ENCODE results near the gene XRN1.
"Not testable (repeated sequence)": the region's sequence is repeated elsewhere in the genome, so short reads cannot be mapped to it uniquely, and the experiment has no call there.

Gene XRN1

GRCh38 chr3:142436951-142437585 is 10.8 kb downstream of the XRN1 start:
- no peak for DNase-seq

GRCh38 chr3:142434503-142434902 is 13.3 kb downstream of the XRN1 start:
- no peak for DNase-seq

- DNase-seq = no peak
Measured at GRCh38 chr3:142433110-142433509, 14.7 kb downstream of the XRN1 start.

- no peak for DNase-seq
Measured at GRCh38 chr3:142429582-142429981, 18.3 kb downstream of the XRN1 start.

DNA sequence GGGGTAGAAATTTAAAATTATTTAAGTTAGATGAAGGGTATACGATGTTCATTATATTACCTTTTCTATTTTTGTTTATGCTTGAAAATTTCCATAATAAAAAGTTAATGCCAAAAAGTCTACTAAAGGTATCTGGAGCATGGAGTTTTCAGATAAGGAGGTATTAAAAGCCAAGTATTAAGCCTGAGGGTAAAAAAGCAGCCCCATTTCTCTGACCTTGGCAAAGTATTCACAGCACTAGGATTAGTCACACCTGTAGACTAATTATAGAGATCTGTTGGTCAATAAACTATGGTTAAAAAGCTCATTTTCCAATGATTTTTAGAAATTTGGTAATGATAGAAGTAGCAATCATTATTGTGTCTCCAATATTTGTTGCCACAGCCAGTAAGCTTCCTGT is 23.1 kb downstream of the XRN1 start:
- DNase-seq = no peak

DNA sequence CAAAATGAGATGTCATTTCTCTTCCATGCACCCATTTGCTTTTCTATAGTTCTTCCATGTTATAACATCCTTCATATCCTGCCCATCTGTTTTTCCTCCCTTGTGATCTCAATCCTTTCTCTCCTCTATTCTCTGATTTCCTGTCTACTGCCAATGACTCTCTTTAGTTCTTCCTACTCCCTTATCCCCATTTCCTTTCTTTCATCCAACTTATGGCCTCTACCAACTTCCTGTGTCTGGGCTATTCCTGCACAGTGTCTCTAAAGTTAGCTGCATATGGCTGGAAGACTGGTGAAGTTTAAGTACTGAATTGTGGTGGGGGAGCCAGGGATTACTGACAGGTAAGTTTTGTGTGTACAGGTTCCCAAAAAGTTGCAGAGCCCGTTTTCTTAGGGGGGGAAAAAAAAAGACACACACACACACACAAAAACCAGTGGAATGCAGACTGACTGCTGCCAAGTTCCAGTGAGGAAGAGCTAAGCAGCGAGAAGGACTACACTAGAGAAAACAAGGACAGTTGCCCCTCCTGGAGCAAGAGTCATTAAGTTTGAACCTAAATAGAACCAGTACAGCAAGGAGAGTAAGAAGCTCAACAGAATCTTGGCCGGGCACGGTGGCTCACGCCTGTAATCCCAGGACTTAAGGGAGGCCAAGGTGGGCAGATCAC is 28.8 kb downstream of the XRN1 start:
- no peak for DNase-seq

- DNase-seq = no peak
Measured at GRCh38 chr3:142417302-142417701, 30.5 kb downstream of the XRN1 start.

- DNase-seq = not testable (repeated sequence)
Measured at GRCh38 chr3:142400537-142400936, 47.3 kb downstream of the XRN1 start.

DNA sequence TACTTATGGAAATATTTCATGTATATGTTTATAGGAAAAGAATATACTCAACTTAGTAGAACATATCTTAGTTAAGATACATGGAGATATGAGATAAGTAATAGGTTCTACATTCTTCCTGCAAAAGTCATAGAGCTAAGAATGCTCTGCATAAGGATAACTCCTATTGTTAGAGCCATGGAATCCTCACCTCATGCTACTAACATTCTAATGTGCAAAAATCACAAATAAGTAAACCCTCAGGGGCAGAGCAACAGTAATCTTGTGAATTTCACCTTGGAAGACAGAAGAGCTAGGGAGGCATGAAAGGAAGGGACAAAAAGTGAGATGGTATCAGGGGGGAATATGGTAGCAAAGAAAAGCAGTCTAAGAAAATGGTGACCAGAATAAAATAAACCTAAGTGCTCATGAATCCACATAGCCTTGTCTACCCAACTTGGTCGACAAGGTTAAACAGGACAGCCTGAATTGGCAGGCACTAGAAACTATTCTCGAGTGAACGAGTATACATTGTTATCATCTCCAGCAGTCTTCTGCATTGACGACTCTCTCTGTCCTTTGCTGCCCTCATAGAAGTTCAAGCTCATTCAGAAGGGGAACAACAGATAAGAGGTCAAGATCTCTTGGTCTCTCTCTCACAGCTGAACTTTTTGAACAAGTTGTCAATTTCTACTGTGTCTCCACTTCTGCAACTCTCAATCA is 52.8 kb downstream of the XRN1 start:
- DNase-seq = no peak

DNA sequence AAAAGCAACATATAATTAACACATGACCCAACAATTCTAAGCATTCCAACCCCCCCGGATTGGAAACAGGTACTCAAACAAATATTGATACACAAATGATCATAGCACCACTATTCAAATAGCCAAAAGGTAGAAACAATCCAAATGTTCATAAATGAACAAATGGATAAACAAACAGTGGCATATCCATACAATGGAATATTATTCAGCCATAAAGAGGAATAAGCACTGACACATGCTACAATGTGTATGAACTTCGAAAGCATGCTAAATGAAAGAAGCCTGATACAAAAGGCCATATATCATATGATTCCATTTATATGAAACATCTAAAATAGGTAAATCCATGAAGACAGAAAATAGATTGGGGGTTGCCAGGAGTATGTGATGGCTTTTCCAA is 62.8 kb downstream of the XRN1 start:
- no peak for DNase-seq

DNA sequence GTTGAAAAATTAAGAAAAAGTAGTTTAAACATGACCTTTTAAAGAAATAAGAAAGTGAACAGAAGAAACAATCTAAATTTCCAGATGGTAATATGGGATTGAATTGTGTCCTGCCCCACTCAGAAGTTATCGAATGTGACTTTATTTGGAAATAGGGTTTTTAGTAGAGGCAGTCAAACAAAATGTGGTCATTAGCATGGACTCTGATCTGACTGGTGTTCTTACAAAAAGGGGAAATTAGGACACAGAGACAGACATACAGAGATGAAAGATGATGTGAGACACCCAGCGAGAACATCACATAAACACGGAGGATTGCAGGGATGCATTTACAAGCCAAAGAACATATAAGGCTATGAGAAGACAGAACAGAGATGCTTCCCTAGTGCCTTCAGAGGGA is 73.2 kb downstream of the XRN1 start:
- DNase-seq = no peak

DNA sequence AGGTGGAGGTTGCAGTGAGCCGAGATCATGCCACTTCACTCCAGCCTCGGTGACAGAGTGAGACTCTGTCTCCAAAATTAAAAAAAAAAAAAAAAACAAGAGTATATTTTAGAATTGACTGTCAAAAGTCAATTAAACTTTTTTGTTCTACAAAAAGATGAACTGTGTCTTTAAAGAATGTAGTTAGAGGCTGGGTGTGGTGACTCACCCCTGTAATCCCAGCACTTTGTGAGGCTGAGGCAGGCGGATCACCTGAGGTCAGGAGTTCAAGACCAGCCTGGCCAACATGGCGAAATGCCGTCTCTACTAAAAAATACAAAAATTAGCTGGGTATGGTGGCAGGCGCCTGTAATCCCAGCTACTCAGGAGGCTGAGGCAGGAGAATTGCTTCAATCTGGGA is 78.3 kb downstream of the XRN1 start:
- not testable (repeated sequence) for DNase-seq

DNA sequence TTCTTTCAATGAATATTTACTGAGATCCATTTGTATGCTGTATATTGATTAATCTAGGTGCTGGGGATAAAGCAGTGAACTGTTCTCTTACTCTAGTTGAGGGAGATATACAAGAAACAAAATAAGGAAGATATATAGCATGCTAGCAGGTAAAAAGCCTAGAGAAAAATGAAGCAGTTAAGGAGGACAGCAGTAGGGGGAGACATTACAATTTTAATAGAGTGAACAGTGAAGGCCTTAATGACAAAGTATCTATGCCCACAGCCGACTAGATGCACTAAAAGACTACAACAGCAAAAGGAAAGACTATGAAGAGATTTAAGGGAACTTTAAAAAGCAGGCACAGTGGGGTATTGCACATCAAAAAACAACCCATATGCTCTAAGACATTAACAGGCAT is 81.4 kb downstream of the XRN1 start:
- DNase-seq = no peak

DNA sequence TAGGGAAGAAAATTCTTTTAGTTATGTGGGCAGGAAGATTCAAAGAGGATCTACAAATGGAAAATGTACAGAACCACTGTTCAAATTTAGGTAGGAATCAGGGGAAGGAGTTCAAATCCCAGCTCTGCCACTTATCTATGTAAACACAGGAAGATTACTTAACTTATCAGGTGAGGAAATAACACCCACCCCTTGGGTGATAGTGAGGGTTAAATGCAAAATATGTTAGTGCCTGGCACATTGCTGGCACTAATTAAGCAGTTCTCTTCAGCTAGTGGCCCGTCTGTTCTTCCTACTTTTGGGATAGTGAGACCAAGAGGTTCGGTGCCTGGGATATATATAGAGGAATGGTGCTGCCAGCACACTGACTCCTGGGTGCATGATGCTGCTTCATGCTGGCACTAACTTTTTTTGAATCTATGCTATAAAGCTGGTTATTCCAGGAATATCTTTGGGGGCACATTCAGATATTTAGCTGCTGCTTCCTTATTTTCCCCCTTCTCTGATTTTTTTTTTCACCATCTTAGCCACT is 83.8 kb downstream of the XRN1 start:
- DNase-seq = no peak

GRCh38 chr3:142363433-142363832 is 84.4 kb downstream of the XRN1 start:
- not testable (repeated sequence) for DNase-seq

DNA sequence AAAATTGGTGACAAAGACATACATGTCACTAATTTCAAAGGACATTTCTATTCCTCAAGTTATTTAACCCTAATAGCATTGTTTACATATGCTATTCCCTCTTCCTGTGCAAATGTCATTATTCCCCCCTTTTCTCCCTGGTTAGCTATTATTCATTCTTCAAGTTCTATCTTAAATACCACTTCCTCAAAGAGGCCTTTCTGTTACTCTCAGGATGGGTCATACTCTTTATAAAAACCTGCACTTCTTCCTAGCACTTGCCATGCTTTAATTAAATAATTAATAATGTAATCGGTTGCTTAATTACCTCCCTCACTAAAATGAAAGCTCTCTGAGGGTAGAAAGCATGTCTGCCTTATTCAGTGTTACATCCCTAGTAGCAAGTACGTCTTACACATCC is 88.5 kb downstream of the XRN1 start:
- no peak for DNase-seq

DNA sequence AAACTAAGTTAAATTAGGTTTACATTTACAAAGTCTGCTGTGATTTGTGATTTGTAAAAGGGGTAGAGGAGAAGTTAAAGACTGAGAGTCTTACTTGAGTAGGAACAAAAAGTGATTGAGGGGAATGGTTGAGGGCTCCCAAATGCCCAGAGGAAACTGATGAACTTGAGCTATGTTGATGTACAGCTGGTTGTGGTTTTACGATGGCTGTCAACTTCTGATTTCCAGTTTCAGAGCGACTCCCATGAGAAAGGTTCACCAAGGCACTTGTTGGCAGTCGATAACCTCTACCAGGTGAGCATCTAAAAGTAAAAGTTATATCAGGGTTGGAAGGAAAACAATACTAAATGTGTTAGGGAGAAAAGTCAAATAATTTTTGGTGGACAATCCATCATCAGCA is 91.0 kb downstream of the XRN1 start:
- DNase-seq = no peak

GRCh38 chr3:142355692-142356091 is 92.1 kb downstream of the XRN1 start:
- no peak for DNase-seq

DNA sequence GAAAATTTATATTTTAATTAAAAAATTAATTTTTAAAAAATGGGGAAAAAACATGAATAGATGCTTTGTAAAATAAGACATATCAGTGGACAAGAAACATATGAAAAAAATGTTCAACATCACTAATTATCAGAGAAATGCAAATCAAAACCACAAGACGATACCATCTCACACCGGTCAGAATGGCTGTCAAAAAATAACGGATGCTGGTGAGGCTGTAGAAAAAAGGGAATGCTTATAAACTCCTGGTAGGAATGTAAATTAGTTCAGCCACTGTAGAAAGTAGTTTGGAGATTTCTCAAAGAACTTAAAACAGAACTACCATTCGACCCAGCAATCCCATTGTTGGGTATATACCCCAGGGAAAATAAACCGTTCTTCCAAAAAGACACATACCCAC is 93.8 kb downstream of the XRN1 start:
- no peak for DNase-seq

DNA sequence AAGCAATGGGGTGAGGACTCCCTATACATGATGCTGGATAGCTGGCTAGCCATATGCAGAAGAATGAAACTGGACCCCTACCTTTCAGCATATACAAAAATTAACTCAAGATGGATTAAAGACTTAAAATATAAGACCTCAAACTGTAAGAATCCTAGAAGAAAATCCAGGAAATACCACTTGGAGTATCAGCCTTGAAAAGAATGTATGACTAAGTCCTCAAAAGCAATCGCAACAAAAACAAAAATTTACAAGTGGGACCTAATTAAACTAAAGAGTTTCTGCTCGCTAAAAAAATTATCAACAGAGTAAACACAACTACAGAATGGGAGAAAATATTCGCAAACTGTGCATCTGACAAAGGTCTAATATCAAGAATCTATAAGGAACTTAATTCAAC is 94.3 kb downstream of the XRN1 start:
- no peak for DNase-seq

GRCh38 chr3:142352698-142353097 is 95.1 kb downstream of the XRN1 start:
- DNase-seq = not testable (repeated sequence)

- DNase-seq = no peak
Measured at GRCh38 chr3:142348460-142348859, 99.4 kb downstream of the XRN1 start.

DNA sequence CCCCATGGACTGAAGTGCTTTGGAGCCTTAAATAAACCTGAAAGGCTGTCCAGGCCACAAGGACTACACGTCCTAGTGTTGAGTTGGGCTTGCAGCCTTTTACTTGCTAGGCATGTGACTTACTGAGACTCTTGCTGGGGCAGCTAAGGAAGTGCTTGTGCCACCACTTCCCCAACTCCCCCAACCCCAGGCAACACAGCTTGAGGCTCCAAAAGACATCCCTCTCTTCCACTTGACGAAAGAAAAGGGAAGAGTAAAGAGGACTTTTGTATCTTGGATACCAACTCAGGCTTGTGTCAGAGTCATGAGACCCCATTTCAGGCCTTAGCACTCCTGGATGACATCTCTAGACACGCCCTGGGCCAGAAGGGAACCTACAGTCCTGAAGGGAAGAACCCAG is 109.8 kb downstream of the XRN1 start:
- DNase-seq = no peak

DNA sequence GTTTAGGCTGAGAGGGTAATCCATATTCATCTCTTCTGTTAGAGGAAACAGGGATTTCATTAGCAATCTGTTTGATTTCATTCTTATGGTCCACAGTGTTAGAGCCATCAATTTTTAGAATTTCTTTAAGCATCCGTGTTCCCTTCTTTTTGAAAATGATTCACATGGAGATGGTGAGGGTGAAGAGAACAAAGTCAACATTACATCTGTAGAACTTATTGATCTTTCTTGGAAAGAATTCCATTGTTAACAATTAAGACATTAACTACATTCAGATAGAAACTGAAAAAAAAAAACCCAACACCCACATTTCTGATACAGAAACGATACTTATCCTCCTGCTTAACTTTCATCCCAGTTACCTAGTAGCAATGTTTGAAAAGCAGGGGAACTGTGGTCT is 115.4 kb downstream of the XRN1 start:
- no peak for DNase-seq
